Activated CD4-positive, alpha-beta memory T cell treated with anti-CD3 and anti-CD28 coated beads for 36 hours (primary cell): ENCODE data around the gene ANKS1B. TPM values are rescaled to one million over a fixed set of nuclear protein-coding genes. Genes with fewer than 3 reads are reported as not detected.

Experiments used
- CTCF ChIA-PET: fragments of 350-600 bp; sonication (Branson Sonifier 250); formaldehyde crosslinking; loops from one replicate; lab custom pipeline; 2021; ENCODE audit warnings: antibody characterized with exemption, inconsistent platforms; lab: Charles Lee
- POLR2A ChIA-PET: fragments of 350-600 bp; sonication (Branson Sonifier 250); formaldehyde crosslinking; loops from one replicate; lab custom pipeline; 2021; ENCODE audit warnings: antibody characterized with exemption; lab: Charles Lee
- DNase-seq: peaks from one replicate; pipeline ENCODE4 v3.0.0-alpha.2; 2020
- H3K27ac Mint-ChIP-seq: one replicate; pipeline ENCODE4 v1.8.0; 2021; ENCODE audit warnings: mixed read lengths
- H3K27me3 Mint-ChIP-seq: one replicate; pipeline ENCODE4 v1.8.0; 2021; ENCODE audit warnings: mixed read lengths
- H3K36me3 Mint-ChIP-seq: one replicate; pipeline ENCODE4 v1.8.0; 2021; ENCODE audit warnings: mixed read lengths
- H3K4me1 Mint-ChIP-seq: one replicate; pipeline ENCODE4 v1.8.0; 2021; ENCODE audit warnings: low read depth, mixed read lengths
- H3K4me3 Mint-ChIP-seq: one replicate; pipeline ENCODE4 v1.8.0; 2021; ENCODE audit warnings: mild to moderate bottlenecking, mixed read lengths
- H3K9me3 Mint-ChIP-seq: one replicate; pipeline ENCODE4 v1.8.0; 2021; ENCODE audit warnings: mixed read lengths
- intact Hi-C: fragments of 100-400 bp; cut with micrococcal nuclease; formaldehyde crosslinking; loops from one replicate; pipeline ENCODE4 v1.15.1; 2023
- total RNA-seq, 2 experiments: library from RNA; stranded (reverse); gene quantifications; one replicate each; pipeline ENCODE4 v1.2.3, GENCODE V29; 2021

The ANKS1B gene
- total RNA-seq, 2 experiments from 2014 or later: 0.97 to 1.0 TPM

DNA sequence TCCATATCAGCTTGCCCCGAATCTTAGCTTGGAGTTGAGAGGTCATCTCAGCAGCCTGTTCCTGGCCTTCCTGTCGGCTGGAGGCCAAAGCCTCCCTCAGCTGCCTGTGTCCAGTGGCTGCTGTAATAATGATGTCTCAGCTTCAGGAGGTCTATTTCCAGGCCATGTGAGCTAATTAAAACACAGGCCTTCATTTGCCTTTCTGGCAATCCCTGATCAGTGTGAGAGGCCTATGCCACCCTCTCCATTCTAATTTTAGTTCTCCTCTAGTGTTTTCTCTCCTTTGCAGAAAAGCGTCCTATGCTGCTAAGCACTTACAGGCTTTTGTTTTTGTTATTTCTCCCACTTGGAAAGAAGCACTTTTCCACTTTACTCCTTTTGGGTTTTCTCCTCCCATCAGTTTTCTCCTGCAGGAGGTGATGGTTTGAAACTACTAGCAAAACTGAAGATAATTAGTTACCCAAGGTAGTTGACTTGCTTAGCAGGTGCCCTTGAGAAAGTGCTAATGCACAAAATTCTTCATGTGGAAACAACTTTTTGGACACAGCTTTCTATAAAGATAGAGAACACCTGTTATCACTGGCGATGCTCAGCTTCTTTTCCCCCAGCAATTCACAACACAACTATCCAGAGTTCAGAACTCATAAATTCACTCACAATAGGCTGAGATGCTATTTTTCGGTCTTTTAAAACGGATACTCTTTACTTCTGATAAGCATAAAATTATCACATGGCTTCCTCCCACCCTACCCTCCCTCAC lies 592.5 kb downstream of the ANKS1B start:
- intact Hi-C loops: no loop called here
- no peak overlapping the region for H3K27ac Mint-ChIP-seq
- ChIA-PET POLR2A (no interaction called here), CTCF (no interaction called here)
- H3K27me3 Mint-ChIP-seq: no peaks in the 10 kb centered on the region
- H3K4me3 Mint-ChIP-seq: no peak overlapping the region
- H3K9me3 Mint-ChIP-seq: no peaks in the 10 kb centered on the region
- no peaks in the 10 kb centered on the region for H3K4me1 Mint-ChIP-seq
- H3K36me3 Mint-ChIP-seq: no peaks in the 10 kb centered on the region
- DNase-seq: no peak

GRCh38 chr12:99390707-99391106 lies 594.0 kb downstream of the ANKS1B start:
- CTCF ChIA-PET: no interaction called here

DNA sequence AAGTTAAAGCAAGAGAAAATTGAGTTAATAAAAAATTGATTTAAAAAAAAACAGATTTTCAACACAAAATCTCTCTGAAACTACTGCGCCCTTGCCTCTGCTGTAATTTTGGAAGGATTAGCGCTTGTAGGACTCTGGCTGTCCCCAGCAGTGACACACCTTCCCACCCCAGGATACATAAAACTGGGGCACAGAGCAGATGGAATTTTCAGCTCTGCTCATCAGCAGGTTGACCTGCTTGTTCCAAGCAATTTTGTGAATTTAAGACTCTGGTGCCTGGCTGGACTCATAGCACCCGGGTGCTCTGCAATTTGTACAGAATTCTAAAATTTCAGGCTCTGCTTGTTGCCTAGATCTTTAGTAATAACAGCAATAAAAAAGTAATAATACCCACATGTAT lies 595.0 kb downstream of the ANKS1B start:
- Mint-ChIP-seq H3K4me3 (no peak overlapping the region), H3K9me3 (no peaks in the 10 kb centered on the region), H3K27ac (no peak overlapping the region), H3K27me3 (no peaks in the 10 kb centered on the region), H3K4me1 (no peaks in the 10 kb centered on the region), H3K36me3 (no peaks in the 10 kb centered on the region)
- intact Hi-C loops: loop anchor here (5.0 kb wide), 1 partner anchor 233 kb away; no protein-coding TSS in a partner anchor
- CTCF ChIA-PET: no interaction called here
- DNase-seq: no peak
- POLR2A ChIA-PET: no interaction called here

More at GRCh38 chr12:99390707-99391106, 594.0 kb downstream of the ANKS1B start:
- no peak overlapping the region for H3K4me3 Mint-ChIP-seq
- intact Hi-C loops: no loop called here
- POLR2A ChIA-PET: no interaction called here
- no peak for DNase-seq
- no peaks in the 10 kb centered on the region for H3K27me3 Mint-ChIP-seq
- no peak overlapping the region for H3K27ac Mint-ChIP-seq
- H3K4me1 Mint-ChIP-seq: no peaks in the 10 kb centered on the region
- H3K36me3 Mint-ChIP-seq: no peaks in the 10 kb centered on the region
- no peaks in the 10 kb centered on the region for H3K9me3 Mint-ChIP-seq

DNA sequence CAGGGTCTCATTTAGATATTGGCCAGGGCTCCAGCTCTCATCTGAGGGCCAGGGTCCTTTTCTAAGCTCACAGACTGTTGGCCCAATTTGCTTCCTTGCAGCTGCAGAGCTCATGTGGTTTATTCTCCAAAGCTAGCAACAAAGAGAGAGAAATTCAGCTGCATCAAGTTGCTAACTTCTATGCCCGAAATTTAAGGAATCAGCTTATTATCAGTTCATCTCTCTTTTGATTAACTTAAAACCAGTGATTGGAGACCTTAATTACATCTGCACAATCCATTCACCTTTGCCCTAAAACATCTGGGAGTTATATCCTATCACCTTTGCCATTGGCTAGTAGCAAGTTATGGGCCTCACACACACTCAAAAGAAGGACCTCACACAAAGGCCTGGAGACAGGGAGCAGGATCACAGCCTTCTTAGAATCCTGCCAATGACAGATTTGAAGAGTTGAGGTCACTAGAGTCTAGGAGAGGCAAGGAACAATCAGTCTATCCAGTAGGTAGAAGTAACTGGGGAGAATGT lies 596.0 kb downstream of the ANKS1B start:
- Mint-ChIP-seq H3K4me1 (no peaks in the 10 kb centered on the region), H3K36me3 (no peaks in the 10 kb centered on the region), H3K27ac (no peak overlapping the region), H3K9me3 (no peaks in the 10 kb centered on the region), H3K4me3 (no peak overlapping the region), H3K27me3 (no peaks in the 10 kb centered on the region)
- intact Hi-C loops: loop anchor here (5.0 kb wide), 1 partner anchor 234 kb away; no protein-coding TSS in a partner anchor
- ChIA-PET CTCF (no interaction called here), POLR2A (no interaction called here)
- no peak for DNase-seq

DNA sequence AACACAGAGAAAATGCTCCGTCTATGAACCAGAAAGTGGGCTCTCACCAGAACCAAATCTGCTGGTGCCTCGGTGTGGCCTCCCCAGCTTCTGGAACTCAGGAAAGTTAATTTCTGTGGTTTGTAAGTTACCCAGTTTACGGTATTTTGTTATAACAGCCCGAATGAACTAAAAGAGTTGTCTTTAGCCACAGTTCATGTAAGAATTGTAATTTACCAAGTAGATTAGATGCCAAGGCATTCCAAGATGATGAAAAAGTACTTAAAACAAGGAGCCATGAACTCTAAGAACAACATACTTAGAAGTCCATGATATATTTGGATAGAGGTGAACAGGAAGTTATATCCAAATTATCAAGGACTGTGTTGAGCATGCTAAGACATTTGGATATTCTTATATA lies 597.1 kb downstream of the ANKS1B start:
- H3K36me3 Mint-ChIP-seq: no peaks in the 10 kb centered on the region
- H3K4me1 Mint-ChIP-seq: no peaks in the 10 kb centered on the region
- H3K27ac Mint-ChIP-seq: no peak overlapping the region
- no peak for DNase-seq
- no peak overlapping the region for H3K4me3 Mint-ChIP-seq
- intact Hi-C loops: loop anchor here (5.0 kb wide), 1 partner anchor 235 kb away; no protein-coding TSS in a partner anchor
- ChIA-PET POLR2A (interaction anchor here (0.6 kb wide), 1 partner anchor 211 kb away, joined by 3 read pairs; no protein-coding TSS in a partner anchor), CTCF (no interaction called here)
- no peaks in the 10 kb centered on the region for H3K27me3 Mint-ChIP-seq
- peaks cover 4% of the 10 kb centered on the region for H3K9me3 Mint-ChIP-seq

DNA sequence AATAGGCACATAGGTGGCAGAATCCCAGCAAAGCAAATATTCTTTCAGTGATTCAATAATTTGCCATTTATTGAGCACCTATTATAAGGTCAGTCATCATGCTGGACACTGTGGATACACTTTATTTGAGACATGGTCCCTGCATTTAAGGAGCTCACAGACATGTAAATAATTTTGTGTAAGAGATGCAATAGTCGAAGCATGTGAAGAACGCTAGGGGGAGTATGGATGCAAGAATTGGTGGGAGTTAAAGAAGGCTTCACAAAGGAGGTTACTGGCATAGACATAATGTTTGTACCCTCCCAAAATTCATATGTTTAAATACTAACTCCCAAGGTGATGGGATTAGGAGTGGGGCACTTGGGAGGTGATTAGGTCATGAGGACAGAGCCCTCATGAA lies 597.8 kb downstream of the ANKS1B start:
- Mint-ChIP-seq H3K9me3 (peaks cover 4% of the 10 kb centered on the region), H3K36me3 (no peaks in the 10 kb centered on the region), H3K4me1 (no peaks in the 10 kb centered on the region), H3K27ac (no peak overlapping the region), H3K4me3 (no peak overlapping the region), H3K27me3 (no peaks in the 10 kb centered on the region)
- ChIA-PET CTCF (no interaction called here), POLR2A (no interaction called here)
- intact Hi-C loops: loop anchor here (5.0 kb wide), 1 partner anchor 235 kb away; no protein-coding TSS in a partner anchor
- DNase-seq: no peak

GRCh38 chr12:99383258-99383657 lies 601.5 kb downstream of the ANKS1B start:
- Mint-ChIP-seq H3K9me3 (peaks cover 4% of the 10 kb centered on the region), H3K27me3 (no peaks in the 10 kb centered on the region), H3K4me3 (no peak overlapping the region), H3K4me1 (no peaks in the 10 kb centered on the region), H3K36me3 (no peaks in the 10 kb centered on the region), H3K27ac (no peak overlapping the region)
- ChIA-PET POLR2A (no interaction called here), CTCF (no interaction called here)
- no peak for DNase-seq
- intact Hi-C loops: no loop called here

DNA sequence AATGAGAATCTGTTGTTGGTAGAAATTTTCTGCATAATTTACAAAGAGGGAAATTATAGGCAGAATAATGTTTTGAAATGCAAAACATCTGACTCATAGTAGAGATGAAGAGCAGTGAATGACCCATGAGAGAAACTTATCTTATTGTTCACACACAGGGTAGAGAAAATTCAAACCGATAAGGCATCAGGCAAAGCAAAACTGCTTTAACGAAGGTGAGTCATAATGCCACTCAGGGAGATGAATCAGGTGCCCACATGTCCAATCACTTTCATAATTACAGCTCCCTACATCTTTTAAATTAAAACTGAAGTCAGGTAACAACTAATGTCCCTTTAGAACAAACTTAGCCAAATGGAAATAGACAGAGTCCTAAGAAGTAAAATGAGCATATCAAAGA lies 602.7 kb downstream of the ANKS1B start:
- intact Hi-C loops: no loop called here
- Mint-ChIP-seq H3K9me3 (peaks cover 4% of the 10 kb centered on the region), H3K36me3 (no peaks in the 10 kb centered on the region), H3K27ac (no peak overlapping the region), H3K4me3 (no peak overlapping the region), H3K27me3 (no peaks in the 10 kb centered on the region), H3K4me1 (no peaks in the 10 kb centered on the region)
- DNase-seq: no peak
- ChIA-PET POLR2A (no interaction called here), CTCF (no interaction called here)

DNA sequence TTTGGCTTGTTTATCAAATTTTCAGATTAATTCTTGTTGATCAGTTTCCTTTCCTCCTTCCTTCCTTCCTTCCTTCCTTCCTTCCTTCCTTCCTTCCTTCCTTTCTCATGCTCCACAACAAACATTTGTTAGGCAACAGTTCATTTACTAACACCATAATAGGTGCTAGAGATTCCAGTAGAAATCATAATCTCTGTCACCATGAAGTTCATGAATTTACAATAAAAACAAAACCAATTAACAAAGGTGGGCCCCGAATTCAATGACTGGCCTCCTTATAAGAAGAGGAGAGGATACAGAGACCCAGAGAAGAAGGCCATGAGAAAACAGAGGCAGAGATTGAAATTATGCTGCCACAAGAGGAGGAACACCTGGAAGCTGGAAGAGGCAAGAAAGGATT lies 604.0 kb downstream of the ANKS1B start:
- H3K36me3 Mint-ChIP-seq: no peaks in the 10 kb centered on the region
- POLR2A ChIA-PET: no interaction called here
- CTCF ChIA-PET: no interaction called here
- DNase-seq: no peak
- H3K27ac Mint-ChIP-seq: no peak overlapping the region
- intact Hi-C loops: no loop called here
- H3K4me3 Mint-ChIP-seq: no peak overlapping the region
- no peaks in the 10 kb centered on the region for H3K4me1 Mint-ChIP-seq
- H3K9me3 Mint-ChIP-seq: peaks cover 4% of the 10 kb centered on the region
- no peaks in the 10 kb centered on the region for H3K27me3 Mint-ChIP-seq

DNA sequence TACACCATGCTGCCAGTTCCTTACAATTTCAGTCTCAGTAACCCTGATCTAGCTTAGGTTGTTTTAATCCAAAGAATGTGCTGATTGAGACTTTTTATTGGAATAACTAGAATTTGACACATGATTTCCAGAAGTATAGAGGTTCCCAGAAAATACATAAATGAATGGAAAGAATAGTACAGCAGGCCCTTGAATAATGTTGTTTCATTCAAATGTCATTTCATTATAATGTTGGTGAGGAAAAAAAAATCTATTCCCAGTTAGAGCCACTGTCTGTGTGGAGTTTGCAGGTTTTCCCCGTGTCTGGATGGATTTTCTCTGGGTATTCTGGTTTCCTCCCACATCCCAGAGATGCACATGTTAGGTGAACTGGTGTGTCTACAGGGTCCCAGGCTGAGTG lies 610.7 kb downstream of the ANKS1B start:
- no peak for DNase-seq
- no peaks in the 10 kb centered on the region for H3K36me3 Mint-ChIP-seq
- ChIA-PET CTCF (no interaction called here), POLR2A (no interaction called here)
- H3K4me3 Mint-ChIP-seq: no peak overlapping the region
- no peaks in the 10 kb centered on the region for H3K9me3 Mint-ChIP-seq
- intact Hi-C loops: no loop called here
- H3K27me3 Mint-ChIP-seq: no peaks in the 10 kb centered on the region
- no peaks in the 10 kb centered on the region for H3K4me1 Mint-ChIP-seq
- no peak overlapping the region for H3K27ac Mint-ChIP-seq

DNA sequence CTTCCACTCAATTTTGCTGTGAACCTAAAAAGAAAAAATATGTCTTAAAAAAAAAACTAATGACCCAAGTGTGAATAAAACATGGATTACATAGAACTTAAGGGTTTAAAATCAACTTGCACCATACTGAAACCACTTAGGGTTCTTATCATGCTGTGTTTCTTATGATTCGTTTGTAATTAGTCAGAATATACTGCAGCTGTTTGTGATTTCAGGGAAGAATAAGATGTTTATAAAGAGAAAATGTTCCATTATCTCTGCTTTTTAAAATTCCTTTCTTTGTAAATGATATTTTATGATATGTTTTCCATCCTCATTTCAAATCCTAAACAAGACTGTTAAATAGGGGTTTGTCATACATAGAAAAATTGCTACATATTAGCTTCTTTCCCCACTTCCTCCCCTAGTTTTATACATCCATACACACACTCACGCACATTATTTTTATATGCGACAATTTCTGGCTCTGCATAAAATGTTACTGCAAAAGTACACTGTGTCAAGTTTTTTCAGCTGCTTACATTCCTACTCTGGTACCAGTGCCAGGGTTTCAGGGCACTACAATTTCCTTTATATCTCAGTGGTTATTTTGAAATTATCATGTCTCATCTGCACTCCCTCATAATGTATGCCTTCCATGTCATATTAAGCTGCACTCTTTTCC lies 612.3 kb downstream of the ANKS1B start:
- H3K4me3 Mint-ChIP-seq: no peak overlapping the region
- intact Hi-C loops: no loop called here
- no peaks in the 10 kb centered on the region for H3K27me3 Mint-ChIP-seq
- H3K36me3 Mint-ChIP-seq: no peaks in the 10 kb centered on the region
- ChIA-PET POLR2A (no interaction called here), CTCF (no interaction called here)
- H3K27ac Mint-ChIP-seq: no peak overlapping the region
- H3K9me3 Mint-ChIP-seq: no peaks in the 10 kb centered on the region
- DNase-seq: no peak
- H3K4me1 Mint-ChIP-seq: no peaks in the 10 kb centered on the region

DNA sequence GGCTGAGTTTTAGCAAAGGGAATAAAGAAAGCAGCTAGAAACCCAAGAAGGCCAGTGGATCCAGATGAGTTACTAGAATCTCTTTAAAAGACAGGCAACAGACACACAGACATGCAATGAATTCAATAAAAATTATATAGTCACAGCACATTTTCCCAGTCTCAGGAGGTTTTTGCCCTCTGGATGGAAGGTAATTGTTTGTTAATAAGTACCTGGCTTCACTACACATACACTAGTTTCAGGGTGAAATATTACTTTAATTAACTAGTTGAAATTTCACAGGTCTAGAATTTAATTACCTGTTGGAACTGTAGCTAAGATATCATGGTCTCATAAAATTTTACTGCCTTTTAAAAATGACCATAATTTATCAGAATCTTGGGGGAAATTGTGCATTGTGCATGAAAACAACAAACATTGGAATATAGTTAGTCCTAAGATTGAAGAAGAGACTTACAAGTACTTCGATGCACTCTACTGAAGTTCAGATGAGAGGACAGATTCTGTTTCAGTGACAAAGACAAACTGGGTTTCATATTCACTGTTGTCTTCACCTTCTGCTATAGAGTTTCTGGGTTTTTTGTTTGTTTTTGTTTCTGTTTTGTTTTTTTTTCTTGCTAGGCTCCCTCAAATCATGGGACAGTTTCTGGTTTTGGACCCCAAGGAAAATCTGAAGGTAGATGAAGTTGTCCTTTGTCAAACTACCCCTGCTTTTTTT lies 614.2 kb downstream of the ANKS1B start:
- ChIA-PET CTCF (no interaction called here), POLR2A (no interaction called here)
- intact Hi-C loops: no loop called here
- no peaks in the 10 kb centered on the region for H3K36me3 Mint-ChIP-seq
- no peak overlapping the region for H3K27ac Mint-ChIP-seq
- no peaks in the 10 kb centered on the region for H3K9me3 Mint-ChIP-seq
- no peaks in the 10 kb centered on the region for H3K27me3 Mint-ChIP-seq
- no peaks in the 10 kb centered on the region for H3K4me1 Mint-ChIP-seq
- no peak for DNase-seq
- H3K4me3 Mint-ChIP-seq: no peak overlapping the region
